Fibroblast of mammary gland (primary cell): ENCODE measurements around the gene BHLHE23.

Source experiments
- DNase-seq: peaks from one replicate; pipeline ENCODE4 v3.0.0-alpha.2; 2010; ENCODE audit warnings: low read depth
- H3K4me3 ChIP-seq: 2 replicates; pipeline ENCODE4 v1.5.1; 2011; ENCODE audit warnings: low read depth, mild to moderate bottlenecking, low read length, moderate library complexity; ENCODE audit not compliant: control insufficient read depth
- CTCF ChIP-seq: conservative IDR thresholded peaks from 2 replicates; pipeline ENCODE4 v1.5.1; 2011; ENCODE audit warnings: low read depth, low read length, inconsistent platforms; ENCODE audit not compliant: control insufficient read depth, insufficient read depth

Gene BHLHE23

GRCh38 chr20:62995481-62995880 is 11.3 kb downstream of the BHLHE23 start:
- DNase-seq, result no peak
- TF ChIP-seq CTCF, result no peak
- no peak overlapping the region for H3K4me3 ChIP-seq

- DNase-seq, result no peak
- TF ChIP-seq CTCF, result no peak
- H3K4me3 ChIP-seq, result no peak overlapping the region
Observed at GRCh38 chr20:62994869-62995281, 11.9 kb downstream of the BHLHE23 start.

GRCh38 chr20:62993856-62994494 is 12.8 kb downstream of the BHLHE23 start:
- no peak for TF ChIP-seq CTCF

GRCh38 chr20:62991863-62992262 is 14.9 kb downstream of the BHLHE23 start:
- TF ChIP-seq CTCF, result no peak
- H3K4me3 ChIP-seq, result no peak overlapping the region
- no peak for DNase-seq

More at GRCh38 chr20:62993856-62994494, 12.8 kb downstream of the BHLHE23 start:
- H3K4me3 ChIP-seq, result no peak overlapping the region
- no peak for DNase-seq

GRCh38 chr20:62991196-62991807 is 15.5 kb downstream of the BHLHE23 start:
- H3K4me3 ChIP-seq, result no peak overlapping the region
- no peak for DNase-seq
- TF ChIP-seq CTCF, result no peak

- TF ChIP-seq CTCF, result no peak
- no peak overlapping the region for H3K4me3 ChIP-seq
- no peak for DNase-seq
Observed at GRCh38 chr20:62990306-62990825, 16.4 kb downstream of the BHLHE23 start.
